GM10248 (cell line): ENCODE data around the gene KCNA3.

Source experiments
- CTCF ChIA-PET: fragments of 300-600 bp; sonication (Branson Sonifier 250); formaldehyde crosslinking; extraction: SDS; loops from one replicate; lab custom pipeline; 2021; ENCODE audit warnings: antibody characterized with exemption; lab: Yijun Ruan, JAX
- POLR2A ChIA-PET: fragments of 350-650 bp; sonication (Branson Sonifier 250); formaldehyde crosslinking; extraction: SDS; loops from one replicate; lab custom pipeline; 2020; ENCODE audit warnings: antibody characterized with exemption; lab: Yijun Ruan, JAX
- DNase-seq: peaks from one replicate; pipeline ENCODE4 v3.0.0; 2012; ENCODE audit errors: extremely low spot score
- CTCF ChIP-seq: IDR thresholded peaks from 2 replicates; pipeline ENCODE4 v1.5.1; 2012; ENCODE audit warnings: mild to moderate bottlenecking, low read depth; ENCODE audit errors: extremely low read depth, missing control alignments, control extremely low read depth

The KCNA3 gene

GRCh38 chr1:110687250-110687649, 12.5 kb upstream of the KCNA3 start:
- TF ChIP-seq CTCF: no peak
- CTCF ChIA-PET: interaction anchor here (1.3 kb wide), 1 partner anchor 78 kb away, joined by 3 read pairs; no protein-coding TSS in a partner anchor
- DNase-seq: no peak
- POLR2A ChIA-PET: no interaction called here

DNA sequence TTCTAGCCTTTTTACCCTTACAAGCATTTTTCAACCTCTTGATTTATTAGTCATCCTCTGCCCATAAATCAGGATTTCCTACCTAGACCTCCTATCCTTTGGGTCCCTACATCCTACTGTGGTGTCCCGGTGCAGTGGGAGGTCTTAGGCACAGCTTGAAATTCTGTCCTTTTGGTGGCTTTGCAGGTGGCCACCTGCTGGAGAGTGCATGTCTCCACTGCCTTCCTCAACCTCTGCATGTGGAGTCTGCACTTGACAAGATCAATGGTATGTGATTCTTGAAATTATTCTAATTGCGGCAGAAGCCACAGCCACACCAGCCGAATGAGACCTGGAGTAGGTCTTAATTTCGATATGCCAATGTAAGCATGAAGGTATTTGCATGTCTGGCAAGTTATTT, 11.4 kb upstream of the KCNA3 start:
- DNase-seq: no peak
- peak; percentile 20 for TF ChIP-seq CTCF
- ChIA-PET CTCF (no interaction called here), POLR2A (no interaction called here)

DNA sequence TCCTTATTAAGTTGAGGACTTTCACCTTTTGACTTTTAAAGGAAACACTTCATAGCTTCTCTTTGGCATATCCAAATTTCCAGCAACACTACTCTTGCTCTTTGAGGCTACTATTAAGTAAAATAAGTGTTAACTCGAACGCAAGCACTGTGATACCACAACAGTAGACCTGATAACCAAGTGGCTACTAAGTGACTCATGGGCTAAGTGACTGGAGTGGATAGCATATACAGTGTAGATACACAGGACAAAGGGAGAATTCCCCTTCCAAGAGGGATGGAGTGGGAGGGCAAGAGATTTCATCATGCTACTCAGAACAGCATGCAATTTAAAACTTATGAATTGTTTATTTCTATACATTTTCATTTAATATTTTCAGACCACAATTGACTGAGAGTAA, 9.8 kb upstream of the KCNA3 start:
- ChIA-PET CTCF (interaction anchor here (1.1 to 1.4 kb wide), 3 partner anchors 9 to 82 kb away, joined by 3 to 6 read pairs (median 3); no protein-coding TSS in a partner anchor), POLR2A (no interaction called here)
- no peak for TF ChIP-seq CTCF
- no peak for DNase-seq

DNA sequence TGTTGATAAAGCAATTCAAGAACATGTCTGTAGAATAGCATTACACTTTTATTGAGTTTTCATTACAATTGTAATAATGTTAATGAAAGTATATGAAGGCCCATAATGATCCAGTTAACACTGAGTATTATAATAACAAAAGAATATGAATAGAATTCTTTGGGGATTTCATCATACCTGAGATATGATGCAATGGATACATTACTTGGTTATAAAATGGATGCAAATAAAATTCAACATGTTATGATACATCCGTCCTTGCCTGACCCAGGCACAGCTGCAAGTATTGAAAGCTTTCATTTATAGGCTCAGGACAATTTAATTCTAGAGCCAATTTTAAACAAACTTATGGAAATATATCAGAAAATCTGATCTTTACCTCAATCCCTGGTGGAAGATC, 8.2 kb upstream of the KCNA3 start:
- DNase-seq: no peak
- no peak for TF ChIP-seq CTCF
- POLR2A ChIA-PET: no interaction called here
- CTCF ChIA-PET: interaction anchor here (1.2 to 1.4 kb wide), 2 partner anchors 7 to 100 kb away, joined by 3 to 6 read pairs; no protein-coding TSS in a partner anchor

DNA sequence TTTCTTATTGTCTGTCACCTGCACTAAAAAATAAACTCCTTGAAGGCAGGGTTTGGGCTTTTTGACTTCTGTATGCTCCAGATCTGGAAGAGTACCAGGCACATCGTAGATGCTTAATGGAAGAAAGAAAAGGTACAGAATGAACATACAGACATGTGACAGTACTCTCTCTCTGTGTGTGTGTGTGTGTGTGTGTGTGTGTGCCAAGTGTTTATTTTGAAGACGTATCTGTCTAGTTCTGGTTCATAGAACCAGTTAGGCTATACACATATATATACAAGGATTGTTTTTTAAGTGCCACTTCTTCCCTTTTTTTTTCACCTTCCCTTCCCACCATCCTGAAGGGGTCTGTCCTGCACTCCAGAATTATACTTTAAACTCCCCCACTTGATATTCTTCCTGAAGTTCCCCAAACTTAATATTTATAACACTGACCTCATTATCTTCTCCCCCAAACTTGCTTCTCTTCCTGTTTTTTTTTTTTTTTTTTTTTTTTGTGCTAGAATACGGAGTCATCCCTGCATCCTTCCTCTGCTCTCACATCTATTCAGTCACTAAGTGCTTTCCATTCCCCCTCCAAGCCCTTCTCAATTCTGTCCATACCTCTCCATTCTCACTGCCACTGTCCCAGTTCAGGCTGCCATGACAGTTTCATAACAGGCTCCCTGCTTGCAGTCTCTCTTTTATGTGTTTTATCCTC, 5.4 kb upstream of the KCNA3 start:
- ChIA-PET POLR2A (no interaction called here), CTCF (interaction anchor here (0.9 to 1.4 kb wide), 2 partner anchors 10 to 61 kb away, joined by 3 read pairs; no protein-coding TSS in a partner anchor)
- TF ChIP-seq CTCF: no peak
- DNase-seq: no peak

DNA sequence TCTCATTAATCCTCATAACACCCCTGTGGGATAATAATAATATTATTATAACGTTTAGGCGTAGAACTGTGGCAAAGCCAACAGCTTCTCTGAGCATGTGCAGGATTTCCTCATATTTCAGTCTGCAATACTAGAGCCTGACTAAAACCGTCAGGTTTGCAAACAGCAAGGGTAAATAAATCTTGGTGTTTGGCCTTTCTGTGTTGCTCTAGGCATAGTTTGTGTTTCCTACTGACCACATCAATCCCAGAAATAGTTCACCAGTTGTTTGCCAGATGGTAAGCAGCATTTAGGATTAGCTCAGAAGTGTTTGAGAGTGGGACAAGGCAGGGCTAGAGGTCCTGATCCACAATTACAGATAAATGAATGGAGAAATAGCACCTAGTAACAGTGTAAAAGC, 2.8 kb upstream of the KCNA3 start:
- POLR2A ChIA-PET: no interaction called here
- CTCF ChIA-PET: interaction anchor here (1.0 to 1.8 kb wide), 6 partner anchors 21 to 87 kb away, joined by 3 to 7 read pairs (median 3); no protein-coding TSS in a partner anchor
- no peak for DNase-seq
- TF ChIP-seq CTCF: no peak
